Measurements from ENCODE around the gene UNC45B.

DNA sequence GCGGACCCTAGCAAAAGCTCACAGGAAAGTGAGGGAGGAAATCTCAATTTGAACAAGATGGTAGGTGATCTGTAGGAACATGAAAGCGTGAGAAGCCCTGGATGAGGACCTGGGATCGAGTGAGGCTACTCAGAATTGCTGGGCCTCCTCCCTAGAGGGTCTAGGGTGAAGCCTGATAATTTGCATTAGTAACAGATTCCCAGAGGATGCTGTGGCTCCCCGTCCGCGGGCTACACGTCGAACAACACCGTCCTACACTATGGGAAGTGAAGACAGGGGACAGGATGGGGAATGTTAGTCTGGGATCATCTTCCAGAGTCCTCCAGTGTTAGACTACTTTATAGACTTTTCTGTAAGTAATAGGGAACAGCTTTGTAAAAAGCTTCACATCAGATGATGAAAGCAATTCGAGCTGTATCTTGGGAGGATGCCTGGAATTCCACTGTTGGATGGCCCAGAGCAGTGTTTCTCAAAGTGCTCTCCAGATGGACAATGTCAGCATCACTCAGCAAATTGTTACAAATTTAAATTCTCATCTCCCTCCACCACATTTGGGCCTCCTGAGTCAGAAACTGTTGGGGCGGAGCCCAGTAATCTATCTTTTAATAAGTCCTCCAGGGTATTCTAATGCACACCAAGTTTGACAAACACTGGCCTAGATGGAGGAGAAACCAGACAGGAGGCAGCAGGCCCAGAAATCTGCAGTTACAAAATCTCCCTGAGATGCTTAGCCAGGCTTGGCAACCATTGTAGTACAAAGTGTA, 19.7 kb upstream of the UNC45B start:
- TF ChIP-seq, protein P1, sequence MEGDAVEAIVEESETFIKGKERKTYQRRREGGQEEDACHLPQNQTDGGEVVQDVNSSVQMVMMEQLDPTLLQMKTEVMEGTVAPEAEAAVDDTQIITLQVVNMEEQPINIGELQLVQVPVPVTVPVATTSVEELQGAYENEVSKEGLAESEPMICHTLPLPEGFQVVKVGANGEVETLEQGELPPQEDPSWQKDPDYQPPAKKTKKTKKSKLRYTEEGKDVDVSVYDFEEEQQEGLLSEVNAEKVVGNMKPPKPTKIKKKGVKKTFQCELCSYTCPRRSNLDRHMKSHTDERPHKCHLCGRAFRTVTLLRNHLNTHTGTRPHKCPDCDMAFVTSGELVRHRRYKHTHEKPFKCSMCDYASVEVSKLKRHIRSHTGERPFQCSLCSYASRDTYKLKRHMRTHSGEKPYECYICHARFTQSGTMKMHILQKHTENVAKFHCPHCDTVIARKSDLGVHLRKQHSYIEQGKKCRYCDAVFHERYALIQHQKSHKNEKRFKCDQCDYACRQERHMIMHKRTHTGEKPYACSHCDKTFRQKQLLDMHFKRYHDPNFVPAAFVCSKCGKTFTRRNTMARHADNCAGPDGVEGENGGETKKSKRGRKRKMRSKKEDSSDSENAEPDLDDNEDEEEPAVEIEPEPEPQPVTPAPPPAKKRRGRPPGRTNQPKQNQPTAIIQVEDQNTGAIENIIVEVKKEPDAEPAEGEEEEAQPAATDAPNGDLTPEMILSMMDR (IDR thresholded peaks at IDR 0.05), result no peak
- no peak for TF ChIP-seq POLR2A (IDR thresholded peaks at IDR 0.05)
